ENCODE measurements around the gene ADAM15. TPM values are rescaled to one million over a fixed set of nuclear protein-coding genes. Genes with fewer than 3 reads are reported as not detected.

Gene ADAM15
- polyA plus RNA-seq = 100 to 1,000 TPM in 2 of 3 donors, 10 to 100 TPM in 1; 47.1 to 217 (median 169) TPM

- peak within 1 kb of the TSS; percentile 77 for H3K27ac ChIP-seq (ENCODE audit: low read depth, low read length)
- WGBS, 3 donors = 0 to 1% (median 0%) methylated on average over 84 to 99 of the region's 99 CpGs
Measured at GRCh38 chr1:155050560-155051341, at the start of gene ADAM15. TSS of gene ADAM15 (plus strand) at chr1:155051316. CDS start at chr1:155051387, 71 bp downstream.

GRCh38 chr1:155001425-155001674 is 49.8 kb upstream of the ADAM15 start:
- peak overlapping the region; percentile 53 for H3K27ac ChIP-seq (ENCODE audit: low read depth, low read length)
- 0 to 1% (median 0%) methylated on average over 11 of the region's 11 CpGs for WGBS, 3 donors

DNA sequence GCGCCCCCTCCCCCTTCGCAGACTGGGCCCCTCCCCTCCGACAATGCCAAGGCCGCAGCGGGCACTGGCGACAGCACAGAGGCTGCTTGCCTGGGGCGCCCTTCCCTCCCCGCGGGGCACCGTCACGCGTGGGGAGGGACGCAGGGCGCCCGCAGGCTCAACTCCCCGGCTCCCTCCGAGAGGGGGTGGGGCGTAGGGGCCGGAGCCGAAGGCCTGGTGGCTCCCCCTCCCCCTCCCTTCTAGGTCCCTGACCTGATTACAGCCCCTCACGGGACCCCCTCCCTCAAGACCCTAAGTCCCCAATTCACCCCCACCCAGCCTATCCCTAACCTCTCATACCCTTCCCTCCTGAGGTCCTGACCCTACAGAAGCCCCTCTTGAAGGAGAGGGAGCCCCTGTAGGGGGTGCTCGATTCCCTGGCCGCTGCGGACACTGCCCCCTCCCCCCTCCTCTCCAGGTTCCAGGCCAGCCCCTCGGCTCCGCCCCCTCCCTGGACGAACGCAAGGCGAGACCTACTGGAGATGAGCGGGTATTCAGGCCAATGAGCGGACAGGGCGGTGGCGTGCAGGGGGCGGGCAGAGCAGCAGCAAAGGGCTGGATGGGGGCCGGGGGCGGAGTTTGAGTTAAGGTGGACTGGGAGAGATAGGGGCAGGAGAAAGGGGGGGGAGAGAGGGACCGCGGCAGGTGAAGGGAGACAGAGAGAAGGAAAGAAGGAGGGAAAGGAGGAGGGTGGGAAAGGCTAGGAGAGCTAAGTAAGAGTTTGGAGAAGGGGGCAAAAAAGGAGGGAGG is 49.2 kb upstream of the ADAM15 start:
- 1 to 2% (median 1%) methylated on average over 29 to 38 of the region's 38 CpGs for WGBS, 3 donors

DNA sequence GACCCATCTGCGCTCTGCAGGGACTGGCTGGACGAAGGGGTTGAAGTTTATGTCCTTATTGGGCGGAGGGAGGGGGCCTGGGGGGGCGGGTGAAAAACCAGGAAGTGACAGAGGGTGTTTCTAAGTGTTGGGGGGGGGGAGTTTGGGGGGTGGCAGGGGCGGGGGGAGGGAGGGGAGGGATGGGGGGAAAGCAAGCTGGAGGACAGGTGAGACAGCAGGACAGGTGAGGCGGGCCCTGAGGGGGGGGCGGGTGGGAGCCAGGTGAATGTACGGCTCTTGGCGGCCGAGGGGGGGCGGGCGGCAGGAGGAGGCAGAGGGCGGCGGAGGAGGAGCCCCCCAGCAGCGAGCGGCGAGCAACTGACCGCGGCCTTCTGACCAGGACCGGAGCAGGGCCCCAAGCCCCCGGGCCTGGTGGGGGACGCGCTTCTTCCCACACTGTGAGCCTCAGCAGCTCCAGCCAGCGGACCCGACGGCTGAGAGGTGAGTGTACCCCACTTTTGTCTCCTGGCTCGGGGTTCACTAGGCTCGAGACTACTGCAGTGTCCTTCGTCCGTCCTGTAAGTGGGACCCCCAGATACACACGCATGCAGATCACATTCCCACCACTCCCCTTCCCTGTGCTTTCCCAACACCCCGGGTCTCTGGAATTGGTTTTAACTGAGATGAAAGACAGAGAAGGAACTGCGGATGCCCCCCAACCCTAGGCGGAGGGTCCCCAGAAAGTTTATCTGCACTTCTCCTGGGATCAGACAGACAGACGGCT is 48.5 kb upstream of the ADAM15 start, which contains the start of gene ZBTB7B:
TSS of gene ZBTB7B (plus strand) at position 339 of the 763 bp plus-strand sequence. CDS start 11,859 bp downstream, outside the sequence.
- H3K27ac ChIP-seq (ENCODE audit: low read depth, low read length) = peak within 1 kb of the TSS; percentile 81
- WGBS, 3 donors = 0 to 1% (median 0%) methylated on average over 24 to 34 of the region's 35 CpGs

More for the DNA sequence above, 49.2 kb upstream of the ADAM15 start:
- peak overlapping the region; percentile 53 for H3K27ac ChIP-seq (ENCODE audit: low read depth, low read length)

DNA sequence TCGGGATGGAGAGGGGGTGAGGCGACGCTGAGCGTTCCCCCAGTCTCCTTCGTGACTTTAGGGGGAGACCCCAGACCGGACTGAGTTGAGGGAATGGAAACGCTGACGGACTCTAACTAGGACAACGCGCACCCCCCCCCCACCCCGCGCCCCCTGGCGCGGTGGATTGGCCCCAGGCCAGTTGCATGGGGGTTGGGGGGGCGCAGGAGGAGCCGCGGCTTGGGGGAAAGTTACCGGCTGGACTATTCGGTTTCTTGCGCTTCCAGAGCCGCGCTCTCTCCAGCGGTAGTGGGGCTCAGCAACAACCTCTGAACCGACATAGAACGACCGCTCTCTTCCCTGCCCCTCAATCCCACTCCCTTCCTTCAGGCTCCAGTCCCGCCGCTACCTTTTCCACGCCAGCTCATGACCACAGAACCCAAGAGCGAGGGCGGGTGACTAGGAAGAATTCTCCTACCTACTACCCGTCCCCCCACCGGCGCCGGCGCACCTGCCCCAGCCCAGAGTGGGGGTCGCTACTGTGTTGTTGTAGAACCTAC is 47.8 kb upstream of the ADAM15 start:
- WGBS, 3 donors = 0 to 1% (median 0%) methylated on average over 37 of the region's 37 CpGs
- H3K27ac ChIP-seq (ENCODE audit: low read depth, low read length) = peak overlapping the region; percentile 81

DNA sequence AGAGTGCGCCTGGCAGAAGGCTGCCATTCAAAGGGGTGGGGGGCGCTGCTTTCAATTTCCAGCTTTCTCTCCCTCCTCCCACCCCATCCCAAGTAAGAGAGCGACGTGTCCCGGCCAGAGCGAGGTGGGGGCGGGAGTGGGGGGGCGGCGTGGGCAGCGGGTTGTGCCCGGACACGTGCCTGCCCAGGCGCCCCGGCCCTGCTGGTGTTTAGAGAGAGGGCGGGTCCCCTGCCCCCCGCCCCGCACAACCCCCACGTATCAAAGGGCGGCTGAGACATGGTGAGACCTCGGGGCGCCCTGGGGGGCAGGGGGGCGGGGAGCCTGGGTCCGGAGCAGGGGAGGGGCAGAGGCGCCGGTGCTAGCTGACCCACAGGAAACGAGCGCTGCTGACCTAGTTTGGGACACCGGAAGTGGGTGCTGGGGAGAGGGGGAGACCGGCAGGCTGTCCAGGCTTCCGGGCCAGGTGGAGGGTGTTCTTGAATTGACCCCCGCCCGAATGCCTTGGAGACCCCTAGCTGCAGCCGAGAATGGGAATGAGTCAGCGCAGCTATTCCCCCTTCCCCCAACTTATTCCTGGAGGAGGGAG is 47.3 kb upstream of the ADAM15 start:
- WGBS, 3 donors = 1 to 2% (median 2%) methylated on average over 29 to 34 of the region's 34 CpGs
- peak overlapping the region; percentile 81 for H3K27ac ChIP-seq (ENCODE audit: low read depth, low read length)

- H3K27ac ChIP-seq (ENCODE audit: low read depth, low read length) = peak overlapping the region; percentile 81
- WGBS, 3 donors = 23 to 41% (median 28%) methylated on average over 5 of the region's 5 CpGs
Measured at GRCh38 chr1:155004352-155005075, 46.6 kb upstream of the ADAM15 start.

- WGBS, 3 donors = 11 to 38% (median 38%) methylated on average over 16 to 17 of the region's 17 CpGs
- peak overlapping the region; percentile 48 for H3K27ac ChIP-seq (ENCODE audit: low read depth, low read length)
Measured at GRCh38 chr1:155005076-155006011, 45.8 kb upstream of the ADAM15 start.

- WGBS, 3 donors = 16 to 61% (median 22%) methylated on average over 2 of the region's 2 CpGs
- peak overlapping the region; percentile 9 for H3K27ac ChIP-seq (ENCODE audit: low read depth, low read length)
Measured at GRCh38 chr1:155006601-155007101, 44.5 kb upstream of the ADAM15 start.

- 22 to 58% (median 45%) methylated on average over 6 of the region's 6 CpGs for WGBS, 3 donors
- peak overlapping the region; percentile 16 for H3K27ac ChIP-seq (ENCODE audit: low read depth, low read length)
Measured at GRCh38 chr1:155007251-155007828, 43.8 kb upstream of the ADAM15 start.

DNA sequence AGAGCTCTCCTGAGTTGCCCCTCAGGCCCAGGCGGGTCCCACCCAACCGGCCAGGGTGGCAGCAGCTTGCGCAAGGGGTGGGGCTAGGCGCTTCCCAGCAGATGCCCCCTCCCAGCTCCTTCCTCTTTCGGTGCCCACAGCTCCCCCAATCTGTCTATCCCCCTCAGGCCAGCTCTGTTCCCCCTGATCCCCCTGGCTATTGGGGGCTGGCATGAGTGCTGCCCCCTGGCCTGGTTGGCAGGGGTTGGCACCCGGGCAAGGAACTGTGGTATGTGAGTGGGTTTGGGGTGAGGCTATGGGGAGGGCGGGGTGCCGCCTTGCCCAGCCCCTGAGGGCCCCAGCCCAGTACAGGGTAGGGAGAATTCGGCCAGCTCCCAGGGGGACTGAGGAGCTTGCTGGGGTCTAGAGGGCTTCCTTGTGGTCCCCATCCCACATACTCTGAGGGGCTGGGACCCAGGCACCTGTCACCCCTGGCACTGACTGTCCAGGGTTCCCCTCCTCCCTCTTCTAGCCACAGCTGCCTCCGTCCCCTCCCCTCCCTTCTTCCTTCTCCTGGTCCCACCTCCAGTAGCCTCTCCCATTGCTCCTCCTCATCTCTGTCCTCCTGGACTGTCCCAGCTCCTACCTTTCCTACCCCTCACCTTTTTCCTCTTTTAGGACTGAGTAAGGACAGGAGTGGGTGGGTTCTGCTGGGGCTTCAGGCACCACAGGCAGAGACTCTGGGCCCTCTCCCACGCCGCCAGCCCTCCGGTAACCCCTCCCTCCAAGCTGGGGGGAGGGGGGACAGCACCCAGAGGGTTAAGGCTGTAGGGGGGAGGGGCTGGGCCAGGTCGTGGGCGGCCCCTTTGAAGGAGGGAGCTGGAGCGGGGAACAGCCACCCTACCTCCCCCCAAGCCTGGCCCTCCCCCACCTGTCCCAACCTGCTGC is 42.8 kb upstream of the ADAM15 start:
- WGBS, 3 donors = 37 to 60% (median 38%) methylated on average over 14 to 16 of the region's 16 CpGs

DNA sequence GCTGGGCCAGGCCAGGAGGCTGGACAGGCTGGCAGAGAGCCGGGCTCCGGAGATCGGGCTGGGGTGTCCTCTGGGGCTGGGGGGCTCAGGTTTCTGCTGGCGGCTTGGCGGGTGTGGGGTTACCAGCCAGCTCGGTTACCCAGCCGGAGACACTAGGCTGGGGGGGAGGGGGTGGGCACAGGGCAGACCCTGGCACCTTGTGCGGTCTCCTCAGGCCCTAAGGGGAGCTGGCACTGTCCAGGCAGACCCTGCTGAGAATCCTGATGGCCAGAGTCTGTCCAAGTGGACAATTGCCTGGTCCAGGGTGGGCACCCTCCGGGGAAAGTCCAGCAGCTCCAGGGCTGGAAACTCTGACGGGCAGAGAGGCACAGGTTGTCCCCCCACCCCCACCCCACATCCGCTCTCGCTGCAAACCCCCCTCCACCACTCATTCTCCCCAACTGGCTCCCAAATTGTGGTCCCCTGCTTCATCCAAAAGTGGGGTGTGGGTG is 41.9 kb upstream of the ADAM15 start:
- WGBS, 3 donors = 72 to 82% (median 81%) methylated on average over 11 to 12 of the region's 12 CpGs
- no peak overlapping the region for H3K27ac ChIP-seq (ENCODE audit: low read depth, low read length)

More for the DNA sequence above, 42.8 kb upstream of the ADAM15 start:
- H3K27ac ChIP-seq (ENCODE audit: low read depth, low read length) = peak overlapping the region; percentile 16

DNA sequence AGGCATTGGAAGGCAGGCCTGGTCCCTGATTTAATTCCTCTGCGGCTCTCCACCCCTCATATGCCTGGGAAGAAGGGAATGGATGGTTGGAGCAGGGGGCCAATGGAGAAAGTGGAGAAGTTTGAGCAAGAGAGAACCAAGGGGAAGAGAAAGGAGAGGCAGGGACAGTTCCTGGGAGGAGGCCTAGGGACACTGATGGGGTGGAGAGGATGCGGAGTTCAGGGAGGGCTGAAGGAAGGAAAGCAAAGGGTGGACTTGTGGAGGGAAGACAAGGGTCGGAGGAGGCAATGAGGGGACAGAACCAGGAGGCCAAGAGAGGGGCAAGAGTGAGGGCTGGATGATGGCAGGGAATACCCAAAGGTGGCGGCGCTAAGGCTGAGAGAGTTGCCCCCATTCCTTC is 41.4 kb upstream of the ADAM15 start:
- H3K27ac ChIP-seq (ENCODE audit: low read depth, low read length) = no peak overlapping the region
- WGBS, 3 donors = 76 to 93% (median 83%) methylated on average over 5 of the region's 5 CpGs

- no peak overlapping the region for H3K27ac ChIP-seq (ENCODE audit: low read depth, low read length)
- WGBS, 3 donors = 35 to 52% (median 39%) methylated on average over 7 to 11 of the region's 11 CpGs
Measured at GRCh38 chr1:155010211-155010918, 40.8 kb upstream of the ADAM15 start.
